ENCODE data around the gene AFAP1. TPM values are rescaled to one million over a fixed set of nuclear protein-coding genes. Genes with fewer than 3 reads are reported as not detected.

AFAP1 gene
- polyA plus RNA-seq, 1 experiment: 48.5 TPM

- POLR2A ChIA-PET: no interaction called here
- TF ChIP-seq CTCF (IDR thresholded peaks at IDR 0.05; ENCODE audit: insufficient read depth, low read depth, low read length): no peak
- DNase-seq (ENCODE audit: low read depth): no peak
- Histone ChIP-seq H3K4me3 (ENCODE audit: low read depth, low read length) (no peak overlapping the region), H3K36me3 (ENCODE audit: control insufficient read depth, insufficient read depth, low read length) (peaks cover 40% of the 10 kb centered on the region), H3K27me3 (ENCODE audit: control insufficient read depth, insufficient read depth, low read length) (no peaks in the 10 kb centered on the region)
- CTCF ChIA-PET: interaction anchor here (2.3 kb wide), 1 partner anchor 227 kb away, joined by 8 read pairs; no protein-coding TSS in a partner anchor
These were observed 179.4 kb downstream of the AFAP1 start for GRCh38 chr4:7760228-7760627.

GRCh38 chr4:7759635-7760034 lies 180.0 kb downstream of the AFAP1 start:
- Histone ChIP-seq H3K4me3 (ENCODE audit: low read depth, low read length) (no peak overlapping the region), H3K36me3 (ENCODE audit: control insufficient read depth, insufficient read depth, low read length) (peaks cover 35% of the 10 kb centered on the region), H3K27me3 (ENCODE audit: control insufficient read depth, insufficient read depth, low read length) (no peaks in the 10 kb centered on the region)
- no peak for DNase-seq (ENCODE audit: low read depth)
- CTCF ChIA-PET: interaction anchor here (1.3 to 2.3 kb wide), 2 partner anchors 42 to 227 kb away, joined by 3 to 8 read pairs; no protein-coding TSS in a partner anchor
- POLR2A ChIA-PET: no interaction called here
- no peak for TF ChIP-seq CTCF (IDR thresholded peaks at IDR 0.05; ENCODE audit: insufficient read depth, low read depth, low read length)

GRCh38 chr4:7759216-7759615 lies 180.4 kb downstream of the AFAP1 start:
- Histone ChIP-seq H3K36me3 (ENCODE audit: control insufficient read depth, insufficient read depth, low read length) (peaks cover 33% of the 10 kb centered on the region), H3K27me3 (ENCODE audit: control insufficient read depth, insufficient read depth, low read length) (no peaks in the 10 kb centered on the region), H3K4me3 (ENCODE audit: low read depth, low read length) (no peak overlapping the region)
- DNase-seq (ENCODE audit: low read depth): no peak
- TF ChIP-seq CTCF (IDR thresholded peaks at IDR 0.05; ENCODE audit: insufficient read depth, low read depth, low read length): no peak
- CTCF ChIA-PET: interaction anchor here (1.3 kb wide), 1 partner anchor 43 kb away, joined by 3 read pairs; no protein-coding TSS in a partner anchor
- POLR2A ChIA-PET: no interaction called here

- no peak for DNase-seq (ENCODE audit: low read depth)
- Histone ChIP-seq H3K36me3 (ENCODE audit: control insufficient read depth, insufficient read depth, low read length) (peaks cover 30% of the 10 kb centered on the region), H3K4me3 (ENCODE audit: low read depth, low read length) (no peak overlapping the region), H3K27me3 (ENCODE audit: control insufficient read depth, insufficient read depth, low read length) (no peaks in the 10 kb centered on the region)
- ChIA-PET CTCF (no interaction called here), POLR2A (no interaction called here)
- no peak for TF ChIP-seq CTCF (IDR thresholded peaks at IDR 0.05; ENCODE audit: insufficient read depth, low read depth, low read length)
These were observed 181.2 kb downstream of the AFAP1 start for GRCh38 chr4:7758476-7758875.

GRCh38 chr4:7757501-7758471 lies 181.9 kb downstream of the AFAP1 start:
- Histone ChIP-seq H3K4me3 (ENCODE audit: low read depth, low read length) (no peak overlapping the region), H3K36me3 (ENCODE audit: control insufficient read depth, insufficient read depth, low read length) (peaks cover 27% of the 10 kb centered on the region), H3K27me3 (ENCODE audit: control insufficient read depth, insufficient read depth, low read length) (no peaks in the 10 kb centered on the region)
- ChIA-PET CTCF (interaction anchor here (1.2 kb wide), 1 partner anchor 9 kb away, joined by 3 read pairs; no protein-coding TSS in a partner anchor), POLR2A (no interaction called here)
- TF ChIP-seq CTCF (IDR thresholded peaks at IDR 0.05; ENCODE audit: insufficient read depth, low read depth, low read length): no peak
- no peak for DNase-seq (ENCODE audit: low read depth)

All from BJ (cell line).